LNCAP (cell line): Measurements from ENCODE around the gene TRMT1L.

Source experiments
- TF ChIP-seq, protein P1 (sequence below): fragments of 450-650 bp; IDR thresholded peaks from 2 replicates; pipeline ENCODE4 v1.5.1; 2017; ENCODE audit warnings: mild to moderate bottlenecking

Gene TRMT1L

DNA sequence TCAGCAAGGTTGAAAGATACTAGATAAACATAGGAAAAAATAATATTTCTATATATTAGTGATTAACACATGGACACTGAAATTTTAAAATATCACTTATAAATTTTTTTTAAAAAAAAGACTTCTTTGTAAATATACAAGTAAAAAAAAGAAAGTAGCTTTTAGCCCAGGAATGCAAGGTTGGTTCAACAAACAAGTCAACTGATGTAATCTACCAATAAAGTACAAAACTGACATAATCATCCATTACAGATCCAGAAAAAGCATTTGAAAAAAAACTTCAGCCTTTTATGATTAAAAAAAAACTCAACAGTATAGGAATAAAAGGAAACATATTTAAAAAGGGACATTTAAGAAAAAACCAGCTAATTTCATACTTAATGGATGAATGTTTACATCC, 48.4 kb downstream of the TRMT1L start:
- TF ChIP-seq, protein P1, sequence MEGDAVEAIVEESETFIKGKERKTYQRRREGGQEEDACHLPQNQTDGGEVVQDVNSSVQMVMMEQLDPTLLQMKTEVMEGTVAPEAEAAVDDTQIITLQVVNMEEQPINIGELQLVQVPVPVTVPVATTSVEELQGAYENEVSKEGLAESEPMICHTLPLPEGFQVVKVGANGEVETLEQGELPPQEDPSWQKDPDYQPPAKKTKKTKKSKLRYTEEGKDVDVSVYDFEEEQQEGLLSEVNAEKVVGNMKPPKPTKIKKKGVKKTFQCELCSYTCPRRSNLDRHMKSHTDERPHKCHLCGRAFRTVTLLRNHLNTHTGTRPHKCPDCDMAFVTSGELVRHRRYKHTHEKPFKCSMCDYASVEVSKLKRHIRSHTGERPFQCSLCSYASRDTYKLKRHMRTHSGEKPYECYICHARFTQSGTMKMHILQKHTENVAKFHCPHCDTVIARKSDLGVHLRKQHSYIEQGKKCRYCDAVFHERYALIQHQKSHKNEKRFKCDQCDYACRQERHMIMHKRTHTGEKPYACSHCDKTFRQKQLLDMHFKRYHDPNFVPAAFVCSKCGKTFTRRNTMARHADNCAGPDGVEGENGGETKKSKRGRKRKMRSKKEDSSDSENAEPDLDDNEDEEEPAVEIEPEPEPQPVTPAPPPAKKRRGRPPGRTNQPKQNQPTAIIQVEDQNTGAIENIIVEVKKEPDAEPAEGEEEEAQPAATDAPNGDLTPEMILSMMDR: no peak

DNA sequence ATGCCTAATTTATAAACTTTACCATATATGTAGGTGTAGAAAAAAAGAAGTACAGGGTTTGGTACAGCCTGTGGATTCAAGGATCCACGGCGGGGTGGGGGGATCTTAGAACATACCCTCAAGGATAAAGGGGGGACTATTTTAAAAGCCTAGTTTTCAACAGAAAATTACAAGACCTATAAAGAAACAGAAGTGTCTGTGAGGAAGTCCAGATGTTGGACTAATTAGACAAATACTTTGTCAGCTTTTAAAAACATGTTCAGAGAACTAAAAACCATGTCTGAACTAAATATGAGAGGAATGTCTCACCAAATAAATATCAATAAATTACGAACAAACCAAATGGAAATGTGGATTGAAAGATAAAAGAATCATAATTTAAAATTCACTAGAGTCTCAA, 51.6 kb downstream of the TRMT1L start:
- TF ChIP-seq, protein P1: no peak

DNA sequence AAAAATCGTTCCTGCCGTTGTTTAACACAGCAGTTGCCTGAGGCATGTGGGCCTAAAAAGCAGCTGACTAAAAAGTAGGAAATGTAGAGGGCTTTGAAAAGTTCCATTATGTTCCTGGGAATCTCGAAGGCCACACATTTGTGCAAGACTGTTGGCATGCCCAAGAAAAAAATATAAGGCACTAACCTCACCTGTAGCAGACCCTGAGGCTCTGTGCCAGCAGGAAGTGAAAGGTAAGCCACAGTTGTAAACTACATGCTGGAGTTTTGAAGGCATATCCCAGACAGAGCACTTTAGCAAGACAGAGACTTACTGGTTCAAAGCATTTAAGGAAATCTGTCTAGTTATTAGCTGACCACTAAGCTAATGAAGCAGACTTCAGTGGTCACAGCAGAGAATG, 52.7 kb downstream of the TRMT1L start:
- TF ChIP-seq, protein P1: no peak

DNA sequence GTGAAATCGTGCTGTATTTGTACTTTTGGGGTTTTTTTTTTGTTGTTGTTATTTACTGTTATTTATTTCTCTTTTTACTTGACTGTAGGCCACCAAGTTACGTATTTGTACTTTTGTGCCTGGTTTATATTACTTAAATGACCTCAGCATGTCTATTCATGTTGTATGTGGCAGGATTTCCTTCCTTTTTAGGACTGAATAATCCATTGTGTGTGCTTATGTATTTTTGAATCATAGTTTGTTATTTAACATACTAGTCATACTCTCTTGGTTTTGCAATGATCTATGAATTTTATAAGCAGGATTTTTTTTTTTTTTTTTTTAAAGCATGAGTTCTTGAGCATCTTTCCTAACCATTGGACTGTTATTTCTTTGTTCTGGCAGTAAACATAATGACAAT, 60.2 kb downstream of the TRMT1L start:
- TF ChIP-seq, protein P1: no peak

DNA sequence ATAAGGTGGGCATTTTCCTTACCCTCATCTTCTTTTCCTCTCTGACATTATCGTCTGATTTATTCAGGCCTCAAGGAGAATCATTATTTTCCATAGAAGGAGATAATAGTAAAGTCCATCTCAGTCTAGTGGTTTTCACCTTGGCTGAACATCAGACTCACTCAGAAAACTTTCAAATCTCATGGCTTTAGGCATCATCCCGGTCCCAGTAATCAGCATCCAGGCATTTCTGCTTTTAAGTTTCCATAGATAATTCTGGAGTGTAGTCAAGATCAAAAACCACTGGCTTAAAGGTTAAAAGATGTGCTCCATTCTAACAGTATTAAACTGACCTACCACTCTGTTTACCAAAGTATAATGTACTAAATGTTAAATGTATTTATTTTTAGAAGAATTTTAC, 62.0 kb downstream of the TRMT1L start:
- TF ChIP-seq, protein P1: no peak

DNA sequence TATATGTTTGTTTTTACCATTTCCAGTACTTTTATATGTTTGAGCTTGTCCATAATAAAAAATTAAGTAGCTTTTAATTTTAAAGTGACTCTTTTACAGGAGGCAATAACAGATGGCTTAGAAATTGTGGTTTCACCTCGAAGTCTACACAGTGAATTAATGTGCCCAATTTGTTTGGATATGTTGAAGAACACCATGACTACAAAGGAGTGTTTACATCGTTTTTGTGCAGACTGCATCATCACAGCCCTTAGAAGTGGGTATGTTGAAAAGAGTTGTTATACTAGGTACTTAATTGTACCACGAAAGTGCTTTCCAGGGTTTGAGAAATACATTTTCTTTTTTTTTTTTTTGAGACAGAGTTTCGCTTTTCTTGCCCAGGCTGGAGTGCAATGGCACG, 65.3 kb downstream of the TRMT1L start:
- TF ChIP-seq, protein P1: no peak

DNA sequence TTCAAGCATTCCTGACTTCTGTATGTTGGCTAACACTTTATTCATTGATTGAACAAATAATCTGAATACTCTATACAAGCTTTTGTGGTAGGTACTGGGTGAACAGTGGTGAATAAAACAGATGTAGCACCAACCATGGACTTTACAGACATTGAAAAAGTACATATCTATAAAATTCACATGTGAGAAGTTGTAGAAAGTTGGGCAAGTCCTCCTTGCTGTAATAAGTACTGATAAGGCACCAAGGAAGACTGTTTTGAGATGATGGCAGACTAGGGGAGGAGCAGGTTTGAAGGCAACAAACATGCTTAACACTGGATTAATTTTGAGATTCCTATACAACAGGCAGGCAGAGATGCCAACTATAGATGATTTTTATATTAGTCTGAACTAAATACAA, 69.0 kb downstream of the TRMT1L start:
- TF ChIP-seq, protein P1: no peak

DNA sequence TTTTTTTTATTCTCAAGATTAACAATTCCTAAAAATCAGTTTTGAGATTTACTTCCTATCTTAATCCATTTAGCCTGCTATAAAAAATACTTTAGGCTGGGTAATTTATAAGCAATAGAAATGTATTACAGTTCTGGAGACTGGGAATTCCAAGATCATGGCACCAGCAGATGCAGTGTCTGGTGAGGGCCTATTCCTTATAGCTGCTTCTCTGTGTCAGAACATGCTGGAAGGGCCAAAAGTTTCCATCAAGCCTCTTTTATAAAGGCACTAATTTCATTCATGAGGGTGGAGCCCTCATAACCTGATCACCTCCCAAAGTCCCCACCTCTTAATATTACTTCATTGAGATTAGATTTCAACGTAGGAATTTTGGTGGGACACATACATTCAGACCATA, 69.7 kb downstream of the TRMT1L start:
- TF ChIP-seq, protein P1: no peak
